Measurements from ENCODE around the gene ETFRF1.

ETFRF1 gene

DNA sequence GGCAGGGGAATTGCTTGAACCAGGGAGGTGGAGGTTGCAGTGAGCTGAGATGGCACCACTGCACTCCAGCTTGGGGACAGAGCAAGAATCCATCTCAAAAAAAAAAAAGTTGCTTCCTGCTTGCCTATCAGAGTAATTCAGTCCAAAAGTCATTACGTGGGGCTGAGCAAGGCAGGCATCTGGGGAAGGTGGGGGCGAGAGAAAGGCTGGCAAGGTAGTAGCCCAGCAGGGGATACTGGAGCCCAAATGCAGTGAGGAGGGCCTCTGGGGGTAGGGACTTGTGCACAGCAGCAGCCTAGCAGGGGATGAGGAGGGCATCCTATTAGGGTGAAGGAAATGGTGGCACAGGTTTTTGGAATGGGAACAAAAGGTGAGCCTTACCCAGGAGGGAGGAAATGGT is 7.1 kb downstream of the ETFRF1 start:
- H3K27ac ChIP-seq (ENCODE audit: low read depth, low read length, poor library complexity, severe bottlenecking), result no peak overlapping the region
- H3K79me2 ChIP-seq (ENCODE audit: insufficient read depth, low read length), result no peaks in the 10 kb centered on the region
- H3K27me3 ChIP-seq (ENCODE audit: insufficient read depth, low read length), result no peaks in the 10 kb centered on the region
- H3K4me3 ChIP-seq (ENCODE audit: low read depth, low read length, poor library complexity, severe bottlenecking), result no peak overlapping the region
- H3F3A ChIP-seq (ENCODE audit: insufficient read depth, low read length), result no peaks in the 10 kb centered on the region
- H3K9ac ChIP-seq (ENCODE audit: low read length), result no peak overlapping the region
- no peaks in the 10 kb centered on the region for H3K9me2 ChIP-seq (ENCODE audit: low read depth, low read length)
- no peaks in the 10 kb centered on the region for H3K9me3 ChIP-seq (ENCODE audit: low read length)
- no peaks in the 10 kb centered on the region; the same call in 1 of the 2 replicates for H3K36me3 ChIP-seq (ENCODE audit: insufficient read depth, low read length)
- H4K20me1 ChIP-seq (ENCODE audit: insufficient read depth, low read length), result no peaks in the 10 kb centered on the region
- no peak overlapping the region for H2AFZ ChIP-seq (ENCODE audit: low read length)
- TF ChIP-seq, protein P1, sequence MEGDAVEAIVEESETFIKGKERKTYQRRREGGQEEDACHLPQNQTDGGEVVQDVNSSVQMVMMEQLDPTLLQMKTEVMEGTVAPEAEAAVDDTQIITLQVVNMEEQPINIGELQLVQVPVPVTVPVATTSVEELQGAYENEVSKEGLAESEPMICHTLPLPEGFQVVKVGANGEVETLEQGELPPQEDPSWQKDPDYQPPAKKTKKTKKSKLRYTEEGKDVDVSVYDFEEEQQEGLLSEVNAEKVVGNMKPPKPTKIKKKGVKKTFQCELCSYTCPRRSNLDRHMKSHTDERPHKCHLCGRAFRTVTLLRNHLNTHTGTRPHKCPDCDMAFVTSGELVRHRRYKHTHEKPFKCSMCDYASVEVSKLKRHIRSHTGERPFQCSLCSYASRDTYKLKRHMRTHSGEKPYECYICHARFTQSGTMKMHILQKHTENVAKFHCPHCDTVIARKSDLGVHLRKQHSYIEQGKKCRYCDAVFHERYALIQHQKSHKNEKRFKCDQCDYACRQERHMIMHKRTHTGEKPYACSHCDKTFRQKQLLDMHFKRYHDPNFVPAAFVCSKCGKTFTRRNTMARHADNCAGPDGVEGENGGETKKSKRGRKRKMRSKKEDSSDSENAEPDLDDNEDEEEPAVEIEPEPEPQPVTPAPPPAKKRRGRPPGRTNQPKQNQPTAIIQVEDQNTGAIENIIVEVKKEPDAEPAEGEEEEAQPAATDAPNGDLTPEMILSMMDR (IDR thresholded peaks at IDR 0.05; ENCODE audit: low read length), result no peak
- no peak for TF ChIP-seq EZH2 (IDR thresholded peaks at IDR 0.05; ENCODE audit: borderline replicate concordance, low read length)
- H3K4me1 ChIP-seq (ENCODE audit: insufficient read depth, low read length, severe bottlenecking), result no peaks in the 10 kb centered on the region
- no peak overlapping the region for H3K4me2 ChIP-seq (ENCODE audit: low read length)

DNA sequence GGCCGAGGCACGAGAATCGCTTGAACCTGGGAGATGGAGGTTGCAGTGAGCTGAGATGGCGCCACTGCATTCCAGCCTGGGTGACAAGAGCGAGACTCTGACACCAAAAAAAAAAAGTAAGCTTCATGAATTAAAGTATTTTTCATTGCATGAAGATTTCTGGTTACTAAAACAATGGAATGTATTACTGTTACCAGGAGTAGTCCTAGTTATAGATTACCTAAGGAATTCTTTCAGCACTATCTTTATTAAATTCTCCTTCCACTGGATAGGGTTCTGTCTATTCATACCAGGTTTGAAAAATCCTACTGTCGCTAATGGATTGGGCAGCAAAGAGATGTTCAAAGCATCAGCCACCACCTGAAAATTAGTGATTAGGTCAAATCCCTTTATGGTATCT is 12.4 kb downstream of the ETFRF1 start:
- no peak overlapping the region for H3K4me3 ChIP-seq (ENCODE audit: low read depth, low read length, poor library complexity, severe bottlenecking)
- H3K27me3 ChIP-seq (ENCODE audit: insufficient read depth, low read length), result no peaks in the 10 kb centered on the region
- no peaks in the 10 kb centered on the region for H4K20me1 ChIP-seq (ENCODE audit: insufficient read depth, low read length)
- no peaks in the 10 kb centered on the region for H3K9me3 ChIP-seq (ENCODE audit: low read length)
- peaks cover 24% of the 10 kb centered on the region for H3K36me3 ChIP-seq (ENCODE audit: insufficient read depth, low read length)
- H3K9ac ChIP-seq (ENCODE audit: low read length), result no peak overlapping the region
- H3K9me2 ChIP-seq (ENCODE audit: low read depth, low read length), result no peaks in the 10 kb centered on the region
- TF ChIP-seq, protein P1 (IDR thresholded peaks at IDR 0.05; ENCODE audit: low read length), result no peak
- no peak for TF ChIP-seq EZH2 (IDR thresholded peaks at IDR 0.05; ENCODE audit: borderline replicate concordance, low read length)
- no peak overlapping the region for H2AFZ ChIP-seq (ENCODE audit: low read length)
- H3K79me2 ChIP-seq (ENCODE audit: insufficient read depth, low read length), result no peaks in the 10 kb centered on the region
- no peaks in the 10 kb centered on the region for H3F3A ChIP-seq (ENCODE audit: insufficient read depth, low read length)
- H3K4me1 ChIP-seq (ENCODE audit: insufficient read depth, low read length, severe bottlenecking), result no peaks in the 10 kb centered on the region
- no peak overlapping the region for H3K4me2 ChIP-seq (ENCODE audit: low read length)
- no peak overlapping the region for H3K27ac ChIP-seq (ENCODE audit: low read depth, low read length, poor library complexity, severe bottlenecking)

DNA sequence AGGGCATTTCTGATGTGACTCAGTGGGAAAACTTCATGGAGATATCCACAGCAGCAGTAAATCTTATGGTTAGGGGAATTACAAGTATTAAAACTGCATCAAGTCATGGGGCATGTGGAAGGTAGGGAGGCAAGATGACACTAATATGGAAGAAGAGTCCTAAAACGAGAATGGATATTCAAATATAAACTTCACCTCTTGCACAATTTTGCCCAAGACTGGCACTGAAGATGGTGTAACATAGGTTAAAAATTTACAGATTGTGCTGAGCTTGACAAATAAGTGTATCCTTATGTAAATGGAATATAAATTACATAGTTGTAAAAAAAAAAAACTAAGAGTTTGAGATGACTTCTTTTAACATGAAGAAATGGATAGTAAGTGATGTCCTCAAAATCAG is 12.8 kb downstream of the ETFRF1 start:
- H3K27me3 ChIP-seq (ENCODE audit: insufficient read depth, low read length), result no peaks in the 10 kb centered on the region
- H2AFZ ChIP-seq (ENCODE audit: low read length), result no peak overlapping the region
- no peak overlapping the region for H3K27ac ChIP-seq (ENCODE audit: low read depth, low read length, poor library complexity, severe bottlenecking)
- no peaks in the 10 kb centered on the region for H3K9me2 ChIP-seq (ENCODE audit: low read depth, low read length)
- no peaks in the 10 kb centered on the region for H3K9me3 ChIP-seq (ENCODE audit: low read length)
- H3K4me3 ChIP-seq (ENCODE audit: low read depth, low read length, poor library complexity, severe bottlenecking), result no peak overlapping the region
- peaks cover 24% of the 10 kb centered on the region for H3K36me3 ChIP-seq (ENCODE audit: insufficient read depth, low read length)
- H3K79me2 ChIP-seq (ENCODE audit: insufficient read depth, low read length), result no peaks in the 10 kb centered on the region
- H3F3A ChIP-seq (ENCODE audit: insufficient read depth, low read length), result no peaks in the 10 kb centered on the region
- H3K4me1 ChIP-seq (ENCODE audit: insufficient read depth, low read length, severe bottlenecking), result no peaks in the 10 kb centered on the region
- no peaks in the 10 kb centered on the region for H4K20me1 ChIP-seq (ENCODE audit: insufficient read depth, low read length)
- no peak overlapping the region for H3K4me2 ChIP-seq (ENCODE audit: low read length)
- H3K9ac ChIP-seq (ENCODE audit: low read length), result no peak overlapping the region
- TF ChIP-seq, protein P1 (IDR thresholded peaks at IDR 0.05; ENCODE audit: low read length), result no peak
- no peak for TF ChIP-seq EZH2 (IDR thresholded peaks at IDR 0.05; ENCODE audit: borderline replicate concordance, low read length)
